ENCODE data around the gene ASPM.
"Not testable (repeated sequence)": the region's sequence is repeated elsewhere in the genome, so short reads cannot be mapped to it uniquely, and the experiment has no call there.

Gene ASPM

GRCh38 chr1:197063212-197063611 lies 83.3 kb downstream of the ASPM start:
- Histone ChIP-seq H3K27ac (ENCODE audit: low read depth, low read length) (no peak overlapping the region), H3K4me1 (ENCODE audit: control insufficient read depth in 1 of 2, insufficient read depth in 2 of 2, low read length in 2 of 2) (peaks cover 0 to 6% of the 10 kb centered on the region in 2 donors), H3K9me3 (ENCODE audit: control insufficient read depth in 1 of 2, low read length in 2 of 2) (no peaks in the 10 kb centered on the region), H3K27me3 (ENCODE audit: control insufficient read depth in 1 of 2, insufficient read depth in 2 of 2, low read length in 2 of 2) (no peaks in the 10 kb centered on the region), H3K4me3 (ENCODE audit: low read depth in 1 of 2, low read length in 2 of 2) (no peak overlapping the region), H3K36me3 (ENCODE audit: control insufficient read depth in 1 of 2, insufficient read depth in 2 of 2, low read length in 2 of 2) (no peaks in the 10 kb centered on the region), H3K9ac (ENCODE audit: low read depth in 1 of 2, low read length in 2 of 2) (no peak overlapping the region)

DNA sequence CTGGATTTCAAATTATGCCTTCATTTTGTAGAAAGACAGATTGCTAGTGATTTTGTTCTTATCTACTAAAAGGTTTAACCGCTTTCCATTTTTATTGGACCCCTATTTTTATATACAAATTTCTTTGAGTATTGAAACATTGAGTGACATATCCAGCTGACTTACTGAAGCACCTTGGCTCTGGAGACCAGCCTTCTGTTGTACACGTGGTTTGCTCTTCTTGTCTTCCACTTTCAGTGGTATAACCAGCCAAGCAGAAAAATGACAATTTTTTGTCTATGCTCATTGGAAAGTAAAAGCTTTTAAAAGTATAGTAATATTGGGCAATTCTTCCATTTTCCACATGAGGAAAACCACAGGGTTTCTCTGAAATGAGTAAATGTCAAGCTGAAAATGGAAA lies 83.8 kb downstream of the ASPM start:
- no peak overlapping the region for H3K27ac ChIP-seq (ENCODE audit: low read depth, low read length)
- no peak overlapping the region for H3K9ac ChIP-seq (ENCODE audit: low read depth in 1 of 2, low read length in 2 of 2)
- no peaks in the 10 kb centered on the region for H3K27me3 ChIP-seq (ENCODE audit: control insufficient read depth in 1 of 2, insufficient read depth in 2 of 2, low read length in 2 of 2)
- no peaks in the 10 kb centered on the region for H3K36me3 ChIP-seq (ENCODE audit: control insufficient read depth in 1 of 2, insufficient read depth in 2 of 2, low read length in 2 of 2)
- no peaks in the 10 kb centered on the region for H3K9me3 ChIP-seq (ENCODE audit: control insufficient read depth in 1 of 2, low read length in 2 of 2)
- H3K4me3 ChIP-seq (ENCODE audit: low read depth in 1 of 2, low read length in 2 of 2) = no peak overlapping the region
- H3K4me1 ChIP-seq (ENCODE audit: control insufficient read depth in 1 of 2, insufficient read depth in 2 of 2, low read length in 2 of 2) = peaks cover 0 to 1% of the 10 kb centered on the region in 2 donors

GRCh38 chr1:197049100-197049499 lies 97.4 kb downstream of the ASPM start:
- H3K4me1 ChIP-seq (ENCODE audit: control insufficient read depth in 1 of 2, insufficient read depth in 2 of 2, low read length in 2 of 2) = no peaks in the 10 kb centered on the region
- no peaks in the 10 kb centered on the region for H3K9me3 ChIP-seq (ENCODE audit: control insufficient read depth in 1 of 2, low read length in 2 of 2)
- H3K27me3 ChIP-seq (ENCODE audit: control insufficient read depth in 1 of 2, insufficient read depth in 2 of 2, low read length in 2 of 2) = no peaks in the 10 kb centered on the region
- H3K27ac ChIP-seq (ENCODE audit: low read depth, low read length) = no peak overlapping the region
- H3K4me3 ChIP-seq (ENCODE audit: low read depth in 1 of 2, low read length in 2 of 2) = no peak overlapping the region
- H3K36me3 ChIP-seq (ENCODE audit: control insufficient read depth in 1 of 2, insufficient read depth in 2 of 2, low read length in 2 of 2) = no peaks in the 10 kb centered on the region
- no peak overlapping the region for H3K9ac ChIP-seq (ENCODE audit: low read depth in 1 of 2, low read length in 2 of 2)

DNA sequence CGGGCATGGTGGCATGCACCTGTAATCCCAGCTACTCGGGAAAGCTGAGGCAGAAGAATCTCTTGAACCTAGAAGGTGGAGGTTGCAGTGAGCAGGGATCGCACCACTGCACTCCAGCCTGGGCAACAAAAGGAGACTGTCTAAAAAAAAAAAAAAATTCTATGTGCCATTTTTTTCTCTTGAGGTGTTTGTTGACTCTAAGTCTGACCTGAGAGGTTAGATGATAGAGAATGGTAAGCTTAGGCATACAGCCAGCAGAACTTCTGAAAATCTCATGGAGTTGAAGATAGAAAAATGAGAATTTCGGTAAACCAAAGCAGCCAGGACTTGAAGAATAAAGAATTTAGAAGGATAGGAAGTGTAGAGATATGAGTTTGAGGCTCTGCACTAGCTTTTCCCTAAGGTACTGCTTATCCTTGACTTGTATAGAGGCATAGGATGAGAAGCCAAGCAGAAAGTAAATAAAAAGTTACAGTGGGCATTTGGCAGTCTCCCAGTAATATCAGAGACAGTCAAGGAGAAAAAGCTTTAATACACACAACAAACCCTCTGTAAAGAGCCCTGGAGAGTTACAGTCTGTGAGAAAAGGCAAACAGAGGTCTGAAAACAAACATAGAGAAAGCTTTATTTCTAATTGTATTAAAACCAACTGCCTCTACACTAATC lies 103.7 kb downstream of the ASPM start:
- Histone ChIP-seq H3K9me3 (ENCODE audit: control insufficient read depth in 1 of 2, low read length in 2 of 2) (no peaks in the 10 kb centered on the region), H3K4me3 (ENCODE audit: low read depth in 1 of 2, low read length in 2 of 2) (no peak overlapping the region), H3K36me3 (ENCODE audit: control insufficient read depth in 1 of 2, insufficient read depth in 2 of 2, low read length in 2 of 2) (no peaks in the 10 kb centered on the region), H3K9ac (ENCODE audit: low read depth in 1 of 2, low read length in 2 of 2) (no peak overlapping the region), H3K27me3 (ENCODE audit: control insufficient read depth in 1 of 2, insufficient read depth in 2 of 2, low read length in 2 of 2) (no peaks in the 10 kb centered on the region), H3K27ac (ENCODE audit: low read depth, low read length) (no peak overlapping the region), H3K4me1 (ENCODE audit: control insufficient read depth in 1 of 2, insufficient read depth in 2 of 2, low read length in 2 of 2) (no peaks in the 10 kb centered on the region)

GRCh38 chr1:197041486-197042353 lies 104.7 kb downstream of the ASPM start:
- no peaks in the 10 kb centered on the region for H3K4me1 ChIP-seq (ENCODE audit: control insufficient read depth in 1 of 2, insufficient read depth in 2 of 2, low read length in 2 of 2)
- no peak overlapping the region for H3K4me3 ChIP-seq (ENCODE audit: low read depth in 1 of 2, low read length in 2 of 2)
- H3K36me3 ChIP-seq (ENCODE audit: control insufficient read depth in 1 of 2, insufficient read depth in 2 of 2, low read length in 2 of 2) = no peaks in the 10 kb centered on the region
- H3K9ac ChIP-seq (ENCODE audit: low read depth in 1 of 2, low read length in 2 of 2) = no peak overlapping the region
- H3K9me3 ChIP-seq (ENCODE audit: control insufficient read depth in 1 of 2, low read length in 2 of 2) = no peaks in the 10 kb centered on the region
- no peak overlapping the region for H3K27ac ChIP-seq (ENCODE audit: low read depth, low read length)
- H3K27me3 ChIP-seq (ENCODE audit: control insufficient read depth in 1 of 2, insufficient read depth in 2 of 2, low read length in 2 of 2) = no peaks in the 10 kb centered on the region

GRCh38 chr1:197036861-197037260 lies 109.6 kb downstream of the ASPM start:
- Histone ChIP-seq H3K27ac (ENCODE audit: low read depth, low read length) (no peak overlapping the region), H3K9ac (ENCODE audit: low read depth in 1 of 2, low read length in 2 of 2) (no peak overlapping the region), H3K4me1 (ENCODE audit: control insufficient read depth in 1 of 2, insufficient read depth in 2 of 2, low read length in 2 of 2) (no peaks in the 10 kb centered on the region), H3K4me3 (ENCODE audit: low read depth in 1 of 2, low read length in 2 of 2) (no peak overlapping the region), H3K36me3 (ENCODE audit: control insufficient read depth in 1 of 2, insufficient read depth in 2 of 2, low read length in 2 of 2) (no peaks in the 10 kb centered on the region), H3K9me3 (ENCODE audit: control insufficient read depth in 1 of 2, low read length in 2 of 2) (no peaks in the 10 kb centered on the region), H3K27me3 (ENCODE audit: control insufficient read depth in 1 of 2, insufficient read depth in 2 of 2, low read length in 2 of 2) (no peaks in the 10 kb centered on the region)

DNA sequence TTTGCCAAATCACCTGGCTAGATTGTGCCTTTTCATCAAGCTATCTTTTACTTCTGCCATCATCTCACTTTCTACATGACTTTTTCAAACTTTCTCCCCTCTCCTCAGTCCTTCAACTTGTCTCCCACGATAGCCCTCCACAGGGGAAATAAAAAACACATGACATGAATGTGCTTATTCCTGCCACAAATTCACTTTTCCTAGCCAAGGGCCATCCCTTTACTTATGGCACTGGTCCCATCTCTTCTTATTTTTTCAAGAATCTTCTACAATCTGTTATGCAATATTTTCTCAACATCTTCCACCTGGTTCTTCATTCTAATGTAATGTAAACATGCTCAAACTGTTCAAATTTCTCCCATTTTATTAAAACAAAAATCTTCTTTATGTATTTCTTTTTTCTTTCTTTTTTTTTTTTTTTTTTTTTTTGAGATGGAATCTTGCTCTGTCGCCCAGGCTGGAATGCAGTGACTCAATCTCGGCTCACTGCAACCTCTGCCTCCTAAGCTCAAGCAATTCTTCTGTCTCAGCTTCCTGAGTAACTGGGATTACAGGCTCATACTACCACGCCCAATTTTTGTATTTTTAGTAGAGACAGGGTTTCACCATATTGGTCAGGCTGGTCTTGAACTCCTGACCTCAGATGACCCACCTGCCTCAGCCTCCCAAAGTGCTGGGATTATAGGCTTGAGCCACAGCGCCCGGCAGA lies 111.7 kb downstream of the ASPM start:
- not testable (repeated sequence) for H3K27ac ChIP-seq (ENCODE audit: low read depth, low read length); H3K27me3 ChIP-seq (ENCODE audit: control insufficient read depth in 1 of 2, insufficient read depth in 2 of 2, low read length in 2 of 2); H3K4me1 ChIP-seq (ENCODE audit: control insufficient read depth in 1 of 2, insufficient read depth in 2 of 2, low read length in 2 of 2); H3K9ac ChIP-seq (ENCODE audit: low read depth in 1 of 2, low read length in 2 of 2); H3K9me3 ChIP-seq (ENCODE audit: control insufficient read depth in 1 of 2, low read length in 2 of 2); H3K4me3 ChIP-seq (ENCODE audit: low read depth in 1 of 2, low read length in 2 of 2); H3K36me3 ChIP-seq (ENCODE audit: control insufficient read depth in 1 of 2, insufficient read depth in 2 of 2, low read length in 2 of 2)

All from duodenal mucosa (tissue), 2 donors.